GM12891 (cell line): ENCODE measurements around the gene RHBDD1.

ENCODE experiments used
- DNase-seq: peaks from one replicate; pipeline ENCODE4 v3.0.0; 2011; ENCODE audit warnings: low spot score; ENCODE audit not compliant: insufficient read length
- FAIRE-seq: peaks from 2 replicates; lab custom pipeline; 2011; peaks lifted over from hg19 to GRCh38; lab: Jason Lieb, UNC
- PAX5 ChIP-seq: IDR thresholded peaks from 2 replicates; pipeline ENCODE4 v1.6.1; 2011; ENCODE audit warnings: low read length, moderate library complexity, mild to moderate bottlenecking; ENCODE audit not compliant: insufficient read depth, severe bottlenecking
- POLR2A ChIP-seq: IDR thresholded peaks from 2 replicates; pipeline ENCODE4 v1.6.1; 2011; ENCODE audit warnings: low read depth, low read length, control low read depth
- POLR2AphosphoS5 ChIP-seq: IDR thresholded peaks from 2 replicates; pipeline ENCODE4 v1.6.1; 2011; ENCODE audit warnings: low read depth, low read length, control low read depth
- POU2F2 ChIP-seq: IDR thresholded peaks from 2 replicates; pipeline ENCODE4 v1.6.1; 2011; ENCODE audit warnings: low read depth, mild to moderate bottlenecking, control low read depth, low read length, moderate library complexity
- SPI1 ChIP-seq: IDR thresholded peaks from 2 replicates; pipeline ENCODE4 v1.6.1; 2011; ENCODE audit warnings: low read depth, low read length, control low read depth
- TAF1 ChIP-seq: IDR thresholded peaks from 2 replicates; pipeline ENCODE4 v1.6.1; 2011; ENCODE audit warnings: low read depth, low read length, control low read depth

The RHBDD1 gene

GRCh38 chr2:226971084-226971483 is 135.2 kb downstream of the RHBDD1 start:
- TF ChIP-seq POLR2A (no peak), SPI1 (no peak), POLR2AphosphoS5 (no peak), POU2F2 (no peak), PAX5 (no peak), TAF1 (no peak)
- peak; percentile 89 for FAIRE-seq
- DNase-seq: no peak

GRCh38 chr2:226971770-226972169 is 135.9 kb downstream of the RHBDD1 start:
- DNase-seq: no peak
- TF ChIP-seq TAF1 (no peak), POU2F2 (no peak), SPI1 (no peak), PAX5 (no peak), POLR2A (no peak), POLR2AphosphoS5 (no peak)
- FAIRE-seq: peak; percentile 66

GRCh38 chr2:226973816-226974215 is 138.0 kb downstream of the RHBDD1 start:
- TF ChIP-seq PAX5: no peak
- TF ChIP-seq SPI1: no peak
- no peak for TF ChIP-seq POLR2A
- TF ChIP-seq POLR2AphosphoS5: no peak
- TF ChIP-seq POU2F2: no peak
- no peak for TF ChIP-seq TAF1
- FAIRE-seq (no peak), DNase-seq (no peak)

- DNase-seq (no peak), FAIRE-seq (no peak)
These were observed 141.9 kb downstream of the RHBDD1 start for GRCh38 chr2:226977775-226978190.

GRCh38 chr2:226978300-226978699 is 142.4 kb downstream of the RHBDD1 start:
- TF ChIP-seq SPI1: no peak
- TF ChIP-seq POLR2A: no peak
- no peak for TF ChIP-seq TAF1
- TF ChIP-seq POU2F2: no peak
- no peak for TF ChIP-seq PAX5
- no peak for TF ChIP-seq POLR2AphosphoS5
- DNase-seq (no peak), FAIRE-seq (no peak)

More at GRCh38 chr2:226977775-226978190, 141.9 kb downstream of the RHBDD1 start:
- no peak for TF ChIP-seq POLR2A
- TF ChIP-seq POU2F2: no peak
- TF ChIP-seq POLR2AphosphoS5: no peak
- TF ChIP-seq PAX5: no peak
- TF ChIP-seq SPI1: no peak
- no peak for TF ChIP-seq TAF1

- no peak for TF ChIP-seq POU2F2
- FAIRE-seq (no peak), DNase-seq (no peak)
These were observed 143.2 kb downstream of the RHBDD1 start for GRCh38 chr2:226979004-226979403.

GRCh38 chr2:226981791-226982326 is 146.0 kb downstream of the RHBDD1 start:
- DNase-seq (no peak), FAIRE-seq (no peak)
- no peak for TF ChIP-seq PAX5

GRCh38 chr2:226983895-226984749 is 148.3 kb downstream of the RHBDD1 start:
- FAIRE-seq (peak; percentile 38), DNase-seq (no peak)
- TF ChIP-seq POU2F2 (no peak), SPI1 (no peak), POLR2A (no peak), PAX5 (no peak), POLR2AphosphoS5 (no peak), TAF1 (no peak)

- DNase-seq (peak; percentile 27), FAIRE-seq (peak; percentile 79)
- no peak for TF ChIP-seq PAX5
- TF ChIP-seq POLR2AphosphoS5: no peak
- TF ChIP-seq SPI1: peak; percentile 80
- no peak for TF ChIP-seq POLR2A
- TF ChIP-seq TAF1: no peak
- TF ChIP-seq POU2F2: no peak
These were observed 149.1 kb downstream of the RHBDD1 start for GRCh38 chr2:226984750-226985582.

GRCh38 chr2:226985583-226985946 is 149.7 kb downstream of the RHBDD1 start:
- no peak for FAIRE-seq
- no peak for DNase-seq
- TF ChIP-seq TAF1 (no peak), POLR2A (no peak), PAX5 (no peak), POU2F2 (no peak), POLR2AphosphoS5 (no peak), SPI1 (no peak)
